HG02571 (cell line): ENCODE data around the gene ANKFN1.
"Not testable (repeated sequence)": the region's sequence is repeated elsewhere in the genome, so short reads cannot be mapped to it uniquely, and the experiment has no call there.

ENCODE experiments used
- ATAC-seq: cut with Tn5 transposase; IDR thresholded peaks from one replicate; pipeline ENCODE4 v1.9.1; 2021; ENCODE audit warnings: mild to moderate bottlenecking, moderate library complexity; ENCODE audit not compliant: unreplicated experiment

ANKFN1 gene

DNA sequence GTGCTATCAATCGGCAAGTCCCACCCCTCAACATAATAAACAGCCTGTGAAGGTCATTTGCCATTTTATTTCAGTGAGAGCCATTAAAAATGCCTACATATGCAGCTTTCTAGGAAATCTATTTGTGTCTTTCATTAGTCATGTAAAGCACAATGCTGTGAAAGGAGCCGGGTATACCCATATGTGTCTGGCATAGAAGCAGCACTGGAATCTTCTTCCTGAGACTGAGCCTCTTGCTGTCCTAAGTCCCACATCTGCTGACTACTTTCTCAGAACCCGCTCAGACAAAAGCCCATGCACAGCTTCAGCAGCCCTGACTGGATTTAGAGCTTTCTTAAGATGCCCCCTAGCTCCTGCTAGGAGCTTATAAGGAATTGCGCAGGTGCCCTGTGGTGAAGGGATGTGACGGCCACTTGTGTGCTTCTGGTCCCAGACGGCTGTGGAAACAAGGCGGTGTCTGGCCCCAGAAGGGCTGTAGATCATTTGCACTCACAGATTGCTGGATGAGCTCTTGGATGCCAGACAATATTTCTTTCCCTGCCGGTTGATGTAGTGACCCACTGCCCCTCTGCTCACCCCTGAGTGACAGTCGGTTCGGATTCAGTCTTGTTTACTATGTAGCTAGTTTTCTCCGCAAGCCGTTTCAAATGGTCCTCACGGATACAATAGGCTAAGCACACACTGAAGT, 172.2 kb downstream of the ANKFN1 start:
- ATAC-seq: no peak

DNA sequence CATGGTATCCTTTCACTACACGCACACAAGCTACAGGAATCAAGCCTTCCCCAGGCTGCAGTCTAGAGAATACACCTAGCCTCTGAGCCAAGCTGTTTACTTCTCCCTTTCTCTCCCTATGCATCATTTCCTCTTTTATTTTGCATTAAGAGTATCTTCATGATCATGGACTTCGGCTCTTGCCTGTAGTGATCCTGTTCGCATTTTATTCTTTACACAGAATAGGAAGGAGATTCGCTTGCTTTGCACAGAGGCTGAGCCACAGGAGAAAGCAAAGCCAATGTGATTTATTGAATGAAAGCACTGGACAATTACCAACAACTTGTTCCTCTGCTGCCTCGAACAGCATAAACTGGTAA, 172.7 kb downstream of the ANKFN1 start:
- no peak for ATAC-seq

DNA sequence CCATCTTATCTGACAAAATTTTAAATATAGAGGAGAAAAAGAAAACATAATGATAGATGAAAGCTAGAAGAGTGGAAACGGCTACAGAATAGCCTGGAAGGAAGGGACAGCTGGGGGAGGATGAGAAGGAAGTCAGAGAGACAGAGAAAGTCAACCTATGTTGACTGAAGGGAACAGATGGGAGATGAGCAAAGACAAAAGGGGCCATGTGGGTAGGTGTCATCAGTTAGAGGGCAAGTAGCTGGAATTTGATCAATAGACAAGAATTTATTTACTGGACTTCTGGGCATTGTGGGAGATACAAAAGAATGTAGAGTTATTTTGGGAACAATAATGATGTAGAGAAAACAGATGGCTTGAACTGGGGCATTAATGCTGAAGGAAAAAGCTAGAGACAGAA, 194.4 kb downstream of the ANKFN1 start:
- ATAC-seq: no peak

DNA sequence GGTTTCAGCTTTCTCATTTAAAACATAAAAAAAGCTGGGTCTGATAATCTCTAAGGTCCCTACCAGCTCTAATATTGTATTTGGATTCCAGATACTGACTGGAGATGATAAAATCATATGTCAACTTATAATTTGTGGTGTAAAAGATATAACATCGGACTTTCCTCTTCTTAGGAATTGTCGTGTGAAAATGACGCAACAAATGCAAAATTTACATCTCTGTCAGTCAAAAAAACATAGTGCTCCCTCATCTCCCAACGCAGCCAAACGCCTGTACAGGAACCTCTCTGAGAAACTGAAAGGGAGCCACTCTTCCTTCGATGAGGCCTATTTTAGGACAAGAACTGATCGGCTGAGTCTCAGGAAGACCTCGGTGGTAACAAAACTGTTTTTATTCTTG, 197.3 kb downstream of the ANKFN1 start:
- ATAC-seq: no peak

DNA sequence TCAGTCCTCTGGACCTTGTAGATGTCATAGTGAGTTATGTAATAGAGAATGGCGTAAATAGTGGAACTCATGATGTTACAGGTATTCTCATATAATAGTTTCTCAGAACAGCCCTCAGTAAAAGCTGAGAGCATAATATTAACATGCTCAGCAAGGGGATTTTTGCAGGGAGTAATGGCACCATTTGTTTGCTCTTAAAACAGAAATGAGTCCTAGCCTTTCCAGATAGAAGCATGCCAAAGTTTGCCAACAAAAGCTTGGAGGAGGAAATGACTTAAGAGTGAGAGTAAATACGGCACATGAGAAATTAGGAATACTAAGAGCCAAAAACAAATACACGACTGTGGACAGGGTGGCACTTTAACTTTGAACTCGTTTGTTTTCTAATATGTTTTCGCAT, 198.4 kb downstream of the ANKFN1 start:
- ATAC-seq: no peak

DNA sequence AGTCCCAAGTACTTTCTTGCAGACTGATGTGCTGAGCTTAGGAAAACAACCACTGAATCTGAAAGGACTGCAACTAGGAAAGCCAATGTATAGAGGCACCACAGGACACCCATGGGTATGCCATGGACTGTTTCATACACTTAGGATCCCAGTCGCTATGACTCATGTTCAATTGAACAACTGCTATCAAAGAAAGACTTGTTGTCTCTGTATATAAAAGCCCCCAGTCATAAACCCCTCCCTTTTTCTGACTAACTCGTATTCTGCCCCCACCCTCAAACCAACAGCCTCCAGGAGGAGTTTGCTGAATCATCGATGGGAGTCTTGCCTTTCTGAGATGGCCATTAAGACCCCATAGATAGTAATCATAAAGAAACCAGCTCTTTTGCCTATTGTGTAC, 205.4 kb downstream of the ANKFN1 start:
- no peak for ATAC-seq

DNA sequence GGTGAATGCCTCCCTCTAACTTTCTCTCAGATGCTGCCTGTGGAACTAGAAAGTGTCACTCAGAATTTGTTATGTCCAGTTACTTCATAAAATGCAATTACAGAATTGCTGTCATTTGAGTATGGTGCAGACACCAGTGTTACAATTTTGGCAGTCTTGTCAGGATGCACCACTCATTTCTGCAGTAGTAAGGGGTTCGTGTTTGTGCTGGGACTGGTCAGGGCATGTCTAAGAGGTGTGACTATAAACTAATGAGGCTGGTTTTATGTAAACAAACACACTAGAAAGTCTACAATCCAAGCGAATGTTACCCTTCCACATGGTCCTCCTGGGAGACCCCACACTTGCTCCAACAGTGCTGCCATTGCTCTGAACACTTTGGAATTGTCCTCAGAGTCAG, 206.2 kb downstream of the ANKFN1 start:
- no peak for ATAC-seq

DNA sequence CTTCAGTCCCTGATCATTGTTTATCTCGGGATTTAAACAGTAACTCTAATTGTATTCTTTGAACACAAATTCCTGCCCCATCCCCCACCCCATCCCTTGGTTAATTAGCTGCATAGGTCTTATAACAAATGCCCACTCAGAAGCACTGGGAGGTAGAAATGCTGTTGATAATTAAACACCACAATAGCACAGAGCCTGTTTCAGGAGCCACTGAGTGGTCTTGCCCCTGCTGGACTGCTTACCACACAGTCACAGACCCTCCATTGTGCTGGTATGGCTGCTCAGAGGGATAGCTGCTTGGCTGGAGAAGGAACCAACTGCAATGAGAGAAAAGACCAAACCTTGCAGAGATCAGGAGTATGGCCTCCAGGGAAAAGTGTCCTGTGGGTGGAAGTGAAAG, 214.1 kb downstream of the ANKFN1 start:
- ATAC-seq: no peak

DNA sequence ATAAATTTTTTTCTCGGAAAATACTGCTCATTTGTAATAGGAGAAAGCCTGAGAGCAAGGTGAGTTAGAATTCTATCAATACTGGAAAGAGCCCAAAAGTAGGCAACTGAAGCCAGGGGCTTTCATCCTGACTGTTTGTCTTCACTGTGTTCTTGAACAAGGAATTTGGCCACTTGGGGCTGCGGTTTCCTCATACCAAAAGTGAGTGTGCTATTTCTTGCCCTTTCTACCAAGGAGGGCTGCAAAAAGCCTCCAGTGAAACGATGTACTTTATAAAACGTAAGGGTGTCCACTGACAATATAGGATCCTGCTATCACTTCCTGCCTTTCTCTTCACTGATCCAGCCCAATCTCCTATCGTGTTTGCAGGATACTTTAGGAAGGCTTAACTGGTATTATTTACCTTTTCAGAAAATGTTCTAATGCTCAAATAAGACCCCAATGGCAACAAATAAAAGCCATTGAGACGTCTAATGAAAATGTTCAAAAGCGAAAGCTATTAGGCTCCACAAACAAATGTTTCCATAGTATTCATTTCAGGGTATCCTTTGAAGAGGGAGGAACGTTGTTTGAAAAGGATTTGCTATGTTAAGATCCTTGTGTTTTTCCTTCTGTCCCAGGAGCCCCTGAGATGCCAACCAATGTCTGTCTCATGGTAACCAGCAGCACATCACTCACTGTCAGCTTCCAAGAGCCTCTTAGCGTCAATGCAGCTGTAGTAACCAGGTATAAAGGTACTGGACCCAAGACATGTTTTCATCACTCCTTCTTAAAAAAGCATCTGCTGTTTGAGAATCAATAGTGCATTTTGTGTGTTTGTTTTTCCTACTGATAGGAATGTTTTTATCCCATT, 220.9 kb downstream of the ANKFN1 start:
- ATAC-seq: no peak

DNA sequence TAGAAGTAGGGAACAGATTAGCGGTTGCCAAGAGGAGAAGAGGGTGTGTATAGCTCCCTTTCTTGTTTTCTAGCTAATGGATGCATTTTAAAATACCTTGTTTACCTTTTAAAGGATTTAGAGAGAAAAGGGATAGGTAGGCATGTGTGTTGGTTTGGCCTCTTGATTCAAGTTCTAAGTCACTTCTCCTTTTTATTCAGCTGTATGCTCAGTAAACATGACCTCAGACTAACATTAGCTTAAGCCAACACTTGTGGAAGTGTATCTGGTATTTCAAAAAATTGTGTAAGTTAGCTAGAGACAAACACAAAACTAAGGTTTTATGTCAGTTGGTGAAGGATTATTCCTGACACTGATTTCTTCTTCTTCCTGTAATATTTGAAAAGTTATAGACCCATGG, 236.1 kb downstream of the ANKFN1 start:
- ATAC-seq: no peak

DNA sequence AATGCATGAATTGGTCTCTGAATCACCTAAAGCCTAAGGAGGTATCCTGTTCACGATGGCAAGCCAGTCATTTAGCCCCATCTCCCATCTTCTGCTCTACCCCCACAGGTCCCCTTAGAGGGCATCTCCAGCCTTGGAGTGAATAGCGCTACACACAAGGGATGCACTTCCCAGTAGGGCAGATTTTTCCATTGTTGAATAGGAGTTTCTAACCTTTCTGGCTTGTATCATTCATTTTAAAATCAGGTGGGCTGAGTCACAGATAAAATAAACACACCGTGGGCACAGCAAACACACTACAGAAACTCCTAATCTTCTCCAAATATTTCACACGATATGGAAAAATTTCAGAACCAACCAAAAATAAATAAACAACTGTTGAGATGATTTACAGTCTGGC, 239.0 kb downstream of the ANKFN1 start:
- ATAC-seq: no peak

DNA sequence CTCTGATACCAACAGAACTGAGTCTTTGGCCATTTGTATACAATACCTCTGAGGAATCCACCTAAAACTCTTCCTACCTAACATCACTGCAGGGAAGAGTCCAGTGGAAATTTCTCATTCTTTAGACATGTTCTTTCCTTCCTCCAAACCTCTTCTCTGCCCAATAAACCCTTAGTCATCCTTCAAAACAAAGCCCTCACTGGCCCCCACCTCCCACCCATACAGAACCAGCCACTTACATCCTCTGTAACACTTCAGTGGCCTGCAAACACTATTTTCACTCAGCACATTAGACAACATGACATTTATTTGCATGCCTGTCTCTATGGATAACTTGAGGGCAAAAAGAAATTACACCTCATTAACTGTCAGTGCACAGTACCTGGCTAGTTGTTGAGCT, 239.9 kb downstream of the ANKFN1 start:
- ATAC-seq: no peak

DNA sequence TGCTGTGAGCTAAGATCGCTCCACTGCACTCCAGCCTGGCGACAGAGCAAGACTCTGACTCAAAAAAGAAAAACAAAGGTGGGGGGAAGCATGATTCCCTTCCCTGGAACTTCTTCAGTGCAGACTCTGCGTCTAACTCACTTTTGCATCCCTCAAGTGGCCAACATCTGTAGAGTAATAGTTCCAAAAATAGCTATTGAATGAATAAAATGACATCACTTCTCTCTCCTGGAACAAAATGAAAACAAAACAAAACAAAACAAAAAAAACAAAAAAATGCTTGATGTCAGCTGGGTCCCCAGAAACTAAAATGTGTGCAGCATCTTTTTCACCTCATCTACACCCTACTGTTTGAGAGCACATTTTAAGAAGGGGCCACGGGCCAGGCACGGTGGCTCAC, 242.5 kb downstream of the ANKFN1 start:
- ATAC-seq: no peak

DNA sequence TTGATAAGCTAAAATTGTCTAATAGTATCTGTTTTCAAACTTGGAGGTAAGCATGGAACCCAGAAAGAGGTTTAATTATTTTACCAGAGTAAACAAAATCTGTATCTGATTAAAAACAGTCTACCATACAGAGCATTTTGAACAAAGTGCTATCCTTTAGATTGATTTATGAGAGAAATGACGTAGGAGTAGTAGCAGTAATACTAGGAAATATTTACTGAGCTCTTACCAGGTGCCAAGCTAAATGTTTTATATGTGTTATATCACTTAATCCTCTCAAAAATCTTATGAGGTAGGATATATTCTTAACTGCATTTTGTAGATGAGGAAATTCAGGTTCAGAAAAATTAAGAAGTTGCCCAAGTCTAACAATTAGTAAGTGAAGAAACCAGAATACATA, 253.8 kb downstream of the ANKFN1 start:
- no peak for ATAC-seq

DNA sequence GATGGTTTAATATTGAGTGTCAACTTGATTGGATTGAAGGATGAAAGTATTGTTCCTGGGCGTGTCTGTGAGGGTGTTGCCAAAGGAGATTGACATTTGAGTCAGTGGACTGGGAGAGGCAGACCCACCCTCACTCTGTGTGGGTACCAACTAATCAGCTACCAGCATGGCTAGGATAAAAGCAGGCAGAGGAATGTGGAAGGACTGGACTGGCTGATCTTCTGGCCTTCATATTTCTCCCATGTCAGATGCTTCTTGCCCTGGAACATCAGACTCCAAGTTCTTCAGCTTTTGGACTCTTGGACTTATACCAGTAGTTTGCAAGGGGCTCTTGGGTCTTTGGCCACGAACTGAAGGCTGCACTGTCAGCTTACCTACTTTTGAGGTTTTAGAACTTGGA, 259.1 kb downstream of the ANKFN1 start:
- ATAC-seq: not testable (repeated sequence)

DNA sequence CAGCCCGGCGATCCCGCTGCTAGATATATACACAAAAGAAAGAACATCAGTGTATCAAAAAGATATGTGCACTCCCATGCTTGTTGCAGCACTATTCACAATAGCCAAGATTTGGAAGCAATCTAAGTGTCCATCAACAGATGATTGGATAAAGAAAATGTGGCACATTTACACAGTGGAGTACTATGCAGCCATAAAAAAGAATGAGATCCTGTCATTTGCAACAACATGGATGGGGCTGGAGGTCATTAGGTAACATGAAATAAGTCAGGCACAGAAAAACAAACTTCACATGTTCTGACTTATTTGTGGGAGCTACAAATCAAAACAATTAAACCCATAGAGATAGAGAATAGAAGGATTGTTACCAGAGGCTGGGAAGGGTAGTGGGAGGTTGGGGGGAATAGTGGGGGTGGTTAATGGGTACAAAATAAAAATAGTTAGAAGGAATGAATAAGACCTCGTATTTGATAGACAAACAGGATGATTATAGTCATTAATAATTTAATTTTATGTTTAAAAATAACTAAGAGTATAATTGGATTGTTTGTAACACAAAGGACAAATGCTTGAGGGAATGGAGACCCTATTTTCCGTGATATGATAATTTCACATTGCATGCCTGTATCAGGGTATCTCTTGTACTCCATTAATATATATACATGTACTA, 263.5 kb downstream of the ANKFN1 start:
- no peak for ATAC-seq

DNA sequence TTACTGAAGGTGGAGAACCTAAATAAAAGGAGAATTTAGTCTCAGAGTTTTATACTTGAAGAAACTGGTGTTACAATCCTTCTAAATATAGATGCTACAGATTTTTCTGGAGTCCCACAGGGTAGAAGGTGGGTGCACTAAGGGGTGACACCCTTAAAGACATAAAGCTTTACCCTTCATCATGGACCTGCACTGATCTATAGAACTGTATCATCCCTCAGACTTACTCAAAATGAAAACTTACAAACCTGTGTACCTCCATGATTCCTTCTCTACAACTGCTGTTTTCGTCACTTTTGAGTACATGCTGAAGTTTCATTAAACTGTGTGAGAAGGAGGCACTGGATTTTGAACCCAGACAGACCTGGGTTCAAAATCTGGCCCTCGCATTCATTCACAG, 270.7 kb downstream of the ANKFN1 start:
- no peak for ATAC-seq

DNA sequence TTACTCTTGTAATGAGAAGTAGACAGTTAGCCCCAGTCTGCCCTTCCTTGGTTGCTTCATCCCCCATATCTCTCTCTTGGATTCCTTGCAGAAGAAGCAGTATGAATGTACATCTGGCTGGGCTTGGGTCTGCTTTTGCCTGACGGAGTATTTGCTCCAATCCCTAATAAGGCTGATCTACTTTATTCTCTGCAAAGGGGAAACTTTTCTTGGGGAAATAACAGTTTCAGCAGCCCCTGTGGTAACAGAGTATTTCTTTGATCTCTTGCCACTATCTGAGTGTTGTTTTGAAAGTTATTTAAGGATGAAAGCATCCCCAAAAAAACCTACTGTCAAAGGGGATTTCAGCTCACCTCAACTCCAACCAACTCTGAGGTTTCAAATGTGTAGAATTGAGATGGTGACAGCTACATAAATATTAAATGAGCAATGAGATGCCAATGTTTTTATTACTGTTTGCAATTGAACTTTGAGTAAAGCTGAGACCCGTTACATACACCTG, 271.3 kb downstream of the ANKFN1 start:
- ATAC-seq: no peak

DNA sequence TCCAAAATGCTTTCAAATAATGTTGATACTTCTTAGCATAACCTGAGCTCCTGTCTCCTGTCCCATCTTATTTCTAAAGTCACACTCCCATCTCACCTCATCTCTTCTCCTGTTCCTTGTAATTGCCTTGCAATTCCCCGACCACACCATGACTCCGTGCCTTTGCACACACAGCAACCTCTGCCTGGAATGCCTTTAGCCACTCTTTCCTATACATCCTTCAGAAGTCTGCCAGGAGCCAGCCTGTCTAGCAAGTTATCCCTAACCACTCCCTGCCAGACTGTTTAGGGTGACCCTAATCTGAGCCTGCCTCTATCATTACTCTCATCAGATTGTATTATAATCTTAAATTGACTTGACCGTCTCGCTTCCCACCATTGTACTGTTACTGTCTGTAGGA, 272.2 kb downstream of the ANKFN1 start:
- no peak for ATAC-seq

DNA sequence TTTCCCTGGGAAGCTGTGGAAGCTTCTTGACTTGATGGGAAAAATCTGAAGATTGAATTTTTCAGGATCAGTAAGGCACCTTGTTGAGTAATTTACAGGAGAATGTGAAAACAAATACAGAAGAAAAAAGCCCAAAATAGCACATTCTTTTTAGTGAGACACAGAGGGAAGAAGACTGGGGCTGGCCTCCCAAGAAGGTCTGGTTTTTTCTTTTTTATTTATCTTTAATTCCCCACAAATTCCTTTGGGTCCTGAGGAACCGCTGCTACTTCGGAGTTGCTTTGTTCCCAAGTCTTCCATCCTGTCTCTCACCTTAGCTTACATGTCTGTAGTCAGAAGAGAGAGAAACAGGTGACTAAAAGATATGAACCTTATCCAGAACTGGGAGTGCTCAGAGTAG, 273.6 kb downstream of the ANKFN1 start:
- no peak for ATAC-seq

DNA sequence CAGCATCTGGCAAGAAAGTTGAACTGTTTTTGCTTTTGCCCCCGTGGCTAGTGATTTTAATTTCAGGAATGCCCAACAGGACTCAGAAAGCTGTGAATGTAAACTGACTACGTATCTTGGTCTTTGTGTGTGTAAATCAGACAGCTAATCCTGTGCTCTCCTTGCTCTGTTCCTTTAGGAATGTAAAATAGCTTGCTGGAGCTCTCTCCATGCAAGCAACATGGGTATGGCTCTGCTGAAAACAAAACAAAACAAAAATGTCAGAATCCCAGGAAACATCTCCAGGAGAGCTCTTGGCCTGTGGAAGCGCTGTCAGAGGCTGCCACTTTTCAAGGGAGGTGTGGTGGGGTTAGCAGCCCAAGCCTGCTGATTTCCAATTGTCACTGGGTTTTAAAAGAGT, 278.5 kb downstream of the ANKFN1 start:
- ATAC-seq: no peak

DNA sequence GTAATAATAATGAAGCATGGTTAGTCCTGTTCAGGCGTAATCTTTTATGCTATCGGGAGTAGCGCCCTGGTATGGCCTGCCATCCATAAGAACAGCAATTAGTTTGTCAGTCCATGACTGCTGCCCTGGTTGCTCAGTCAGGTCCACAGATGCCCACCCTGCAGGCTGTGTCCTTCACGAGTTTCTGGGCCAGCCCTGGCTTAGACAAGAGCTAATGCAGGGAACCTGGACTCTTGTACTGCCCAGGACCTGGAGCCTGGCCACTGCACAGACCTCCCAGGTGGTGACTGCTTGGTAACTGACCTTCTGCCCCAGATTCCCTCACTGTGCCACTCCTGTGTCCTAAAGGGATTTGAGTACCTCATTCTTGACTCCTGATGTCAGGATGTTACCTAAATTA, 279.2 kb downstream of the ANKFN1 start:
- ATAC-seq: no peak
